Activated CD8-positive, alpha-beta memory T cell treated with anti-CD3 and anti-CD28 coated beads, Interleukin-2, amount 10 ng/mL, durations not matched to agents 7 days and 5 days (primary cell): Measurements from ENCODE around the gene APCDD1L. TPM values are rescaled to one million over a fixed set of nuclear protein-coding genes. Genes with fewer than 3 reads are reported as not detected.

Experiments used
- ATAC-seq: fragments of 150-1000 bp; cut with Tn5 transposase; one replicate; pipeline ENCODE4 v1.10.0; 2021; ENCODE audit warnings: moderate library complexity
- CTCF ChIA-PET: fragments of 350-600 bp; sonication (Branson Sonifier 250); formaldehyde crosslinking; loops from one replicate; lab custom pipeline; 2021; ENCODE audit warnings: antibody characterized with exemption; lab: Charles Lee
- DNase-seq: peaks from one replicate; pipeline ENCODE4 v3.0.0-alpha.2; 2020
- H3K27ac Mint-ChIP-seq: one replicate; pipeline ENCODE4 v1.8.0; 2021; ENCODE audit warnings: mild to moderate bottlenecking, mixed read lengths
- H3K27me3 Mint-ChIP-seq: one replicate; pipeline ENCODE4 v1.8.0; 2021; ENCODE audit warnings: mixed read lengths
- H3K36me3 Mint-ChIP-seq: one replicate; pipeline ENCODE4 v1.8.0; 2021; ENCODE audit warnings: mild to moderate bottlenecking, mixed read lengths
- H3K4me1 Mint-ChIP-seq: one replicate; pipeline ENCODE4 v1.8.0; 2021; ENCODE audit warnings: mixed read lengths
- H3K4me3 Mint-ChIP-seq: one replicate; pipeline ENCODE4 v1.8.0; 2021; ENCODE audit warnings: mild to moderate bottlenecking, moderate library complexity, mixed read lengths
- H3K9me3 Mint-ChIP-seq: one replicate; pipeline ENCODE4 v1.8.0; 2022; ENCODE audit warnings: low read depth, mixed read lengths
- total RNA-seq, 2 experiments: library from RNA; stranded (reverse); gene quantifications; one replicate each; pipeline ENCODE4 v1.2.3, GENCODE V29; 2021

Gene APCDD1L
- total RNA-seq, 2 experiments from 2014 or later, result not detected

DNA sequence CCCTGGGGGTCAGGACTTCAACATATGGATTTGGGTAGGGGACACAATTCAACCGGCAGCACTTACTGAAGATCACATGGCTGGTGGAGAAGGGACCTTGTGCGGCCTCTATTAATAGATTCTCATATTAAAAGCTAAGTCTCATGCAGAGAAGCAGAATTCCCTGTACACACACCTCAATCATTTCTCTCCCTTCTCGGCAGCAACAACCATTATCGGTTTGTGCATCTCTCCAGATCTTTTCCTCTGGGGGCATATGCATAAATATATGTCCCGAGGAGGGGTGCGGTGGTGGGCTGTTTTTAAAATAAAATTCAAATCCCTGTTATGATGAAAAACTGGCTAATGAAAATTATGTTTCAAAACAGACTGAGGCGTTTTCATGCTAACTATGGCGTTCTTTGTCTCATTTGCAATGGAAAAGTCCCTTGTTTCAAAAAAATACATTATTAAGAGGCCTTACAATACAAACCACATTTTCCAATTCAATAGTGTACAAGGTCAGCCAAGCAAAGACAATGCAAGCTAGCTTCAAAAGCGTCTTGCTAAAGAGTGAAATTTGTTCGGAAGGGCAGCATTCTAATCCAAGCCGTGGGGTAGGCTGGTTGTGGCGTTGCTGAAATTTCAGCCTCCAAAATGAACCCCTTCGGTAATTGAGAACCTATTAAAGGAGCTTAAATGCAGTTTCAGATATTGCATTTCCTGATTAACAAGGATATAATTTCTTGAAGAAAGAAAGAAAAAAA is 17.3 kb downstream of the APCDD1L start:
- Mint-ChIP-seq H3K4me1 (no peaks in the 10 kb centered on the region), H3K36me3 (no peaks in the 10 kb centered on the region), H3K9me3 (peaks cover under 1% of the 10 kb centered on the region), H3K4me3 (no peak overlapping the region), H3K27ac (no peak overlapping the region), H3K27me3 (no peaks in the 10 kb centered on the region)
- DNase-seq (no peak), ATAC-seq (no peak)
- CTCF ChIA-PET, result no interaction called here

DNA sequence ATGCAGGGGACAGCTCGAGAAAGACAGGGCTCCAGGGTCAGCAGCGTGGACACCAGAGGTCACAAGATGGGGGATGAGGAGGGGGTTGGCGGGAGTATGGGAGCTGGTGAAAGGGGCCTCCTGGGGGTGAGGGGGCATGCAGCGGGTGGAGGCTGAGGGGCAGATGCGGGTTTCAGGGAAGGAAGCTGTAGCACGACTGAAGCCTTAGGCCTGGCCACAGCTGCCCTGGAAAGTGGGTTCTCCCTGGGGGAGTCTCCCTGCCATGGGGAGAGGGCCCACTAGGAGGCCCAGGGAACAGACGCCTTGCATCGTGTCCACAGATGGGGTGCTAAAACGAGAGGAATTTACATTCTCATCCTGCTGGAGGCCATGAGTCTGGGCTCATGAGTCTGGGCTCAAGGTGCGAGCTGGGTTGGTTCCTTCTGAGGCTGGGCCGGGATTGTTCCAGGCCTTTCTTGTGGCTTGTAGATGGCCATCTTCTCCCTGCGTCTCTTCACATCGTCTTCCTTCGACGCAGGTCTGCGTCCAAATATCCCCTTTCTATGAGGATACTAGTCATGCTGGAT is 18.0 kb downstream of the APCDD1L start:
- Mint-ChIP-seq H3K9me3 (no peaks in the 10 kb centered on the region), H3K36me3 (no peaks in the 10 kb centered on the region), H3K4me3 (no peak overlapping the region), H3K27me3 (peaks cover under 1% of the 10 kb centered on the region), H3K27ac (no peak overlapping the region), H3K4me1 (no peaks in the 10 kb centered on the region)
- ATAC-seq, result no peak
- DNase-seq, result no peak
- CTCF ChIA-PET, result no interaction called here

DNA sequence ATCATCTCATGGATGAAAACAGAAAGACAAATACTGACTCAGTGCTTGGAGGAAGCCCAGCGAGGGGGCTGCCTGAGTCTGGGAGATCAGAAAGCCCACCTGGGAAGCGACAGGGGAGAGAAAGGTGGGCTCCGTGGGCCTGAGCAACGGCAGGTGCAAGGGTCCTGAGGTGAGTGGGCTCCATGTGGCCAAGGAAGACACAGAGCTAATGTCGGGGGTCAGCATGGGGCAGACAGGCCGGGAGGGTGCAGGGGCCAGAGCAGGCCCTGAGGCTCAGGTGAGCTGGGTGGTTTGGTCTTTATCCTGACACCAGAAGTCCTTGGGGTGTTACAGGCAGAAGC is 18.8 kb downstream of the APCDD1L start:
- DNase-seq, result no peak
- no peaks in the 10 kb centered on the region for H3K36me3 Mint-ChIP-seq
- CTCF ChIA-PET, result no interaction called here
- H3K4me1 Mint-ChIP-seq, result no peaks in the 10 kb centered on the region
- H3K27ac Mint-ChIP-seq, result no peak overlapping the region
- H3K4me3 Mint-ChIP-seq, result no peak overlapping the region
- H3K9me3 Mint-ChIP-seq, result no peaks in the 10 kb centered on the region
- no peak for ATAC-seq
- H3K27me3 Mint-ChIP-seq, result peaks cover 7% of the 10 kb centered on the region

DNA sequence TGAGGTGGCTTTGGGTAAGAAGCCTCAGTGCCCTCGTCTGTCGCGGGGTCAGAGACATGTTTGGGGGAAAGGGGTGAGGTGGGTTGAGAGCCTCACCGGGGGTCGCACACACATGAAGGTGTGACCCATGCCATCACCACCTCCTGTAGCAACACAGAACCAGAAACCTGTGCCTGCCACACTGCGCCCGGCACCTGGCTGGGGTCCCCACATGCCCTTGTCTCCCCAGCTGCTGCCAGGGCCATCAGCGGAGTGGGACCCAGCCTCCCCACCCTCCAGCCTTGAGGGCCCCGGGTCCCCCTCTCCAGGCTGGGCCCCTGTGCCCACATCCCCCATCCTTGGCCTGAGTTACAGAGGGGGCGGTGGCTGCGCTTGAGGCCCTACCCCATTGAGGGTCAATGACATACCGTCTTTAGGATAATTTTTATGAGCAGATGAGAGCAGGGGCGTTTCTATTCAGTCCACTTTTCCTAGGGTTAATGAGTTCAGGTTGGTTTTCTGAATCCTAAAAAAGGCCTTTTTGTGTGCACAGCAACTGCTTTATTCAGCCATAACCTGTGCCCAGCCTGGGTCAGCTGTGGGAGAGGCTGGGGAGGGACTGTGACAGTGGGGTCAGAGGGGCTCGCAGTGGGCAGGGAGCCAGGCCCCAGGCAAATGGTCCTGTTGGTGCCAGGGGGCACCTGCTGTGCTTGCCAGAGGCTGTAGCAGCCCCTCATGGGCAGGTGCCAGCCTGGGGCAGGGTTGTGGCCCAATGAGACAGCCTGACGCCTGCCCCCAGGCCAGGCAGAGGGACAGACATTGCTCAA is 19.4 kb downstream of the APCDD1L start:
- H3K4me1 Mint-ChIP-seq, result no peaks in the 10 kb centered on the region
- ATAC-seq (no peak), DNase-seq (no peak)
- CTCF ChIA-PET, result no interaction called here
- no peak overlapping the region for H3K27ac Mint-ChIP-seq
- no peaks in the 10 kb centered on the region for H3K36me3 Mint-ChIP-seq
- peaks cover 7% of the 10 kb centered on the region for H3K27me3 Mint-ChIP-seq
- no peaks in the 10 kb centered on the region for H3K9me3 Mint-ChIP-seq
- no peak overlapping the region for H3K4me3 Mint-ChIP-seq

DNA sequence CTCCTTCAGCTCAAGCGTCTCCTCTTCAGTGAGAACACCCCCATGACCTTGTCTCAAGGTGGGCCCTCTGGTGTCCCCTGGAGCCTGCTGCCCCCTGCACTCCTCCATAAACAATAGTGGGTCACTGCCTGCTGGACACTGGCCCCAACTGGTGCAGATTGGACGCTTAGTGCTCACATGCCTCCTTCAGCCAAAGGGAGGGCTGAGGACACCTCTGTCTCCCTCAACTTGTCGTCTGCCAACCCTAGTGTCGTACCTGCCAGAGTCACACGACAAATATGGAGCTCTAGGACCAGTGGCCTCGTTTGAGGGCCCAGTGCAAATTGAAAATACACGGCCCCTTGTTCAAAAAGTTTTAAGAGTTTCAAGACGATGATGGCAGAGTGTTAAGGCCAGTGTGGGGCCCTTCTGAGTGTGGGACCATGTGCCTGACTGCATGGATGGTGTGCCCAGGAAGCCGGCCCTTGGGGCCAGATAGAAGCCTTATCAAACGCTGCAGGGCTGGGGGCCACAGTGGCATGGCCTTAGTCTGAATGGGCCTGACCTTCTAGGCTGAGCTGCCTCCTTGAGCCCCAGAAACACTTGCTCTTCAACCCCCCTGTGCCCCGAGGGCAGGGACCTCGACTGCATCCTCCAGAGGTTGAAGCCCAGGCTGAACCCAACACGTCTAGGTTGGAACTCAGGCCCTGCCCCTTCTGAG is 20.1 kb downstream of the APCDD1L start:
- no peak overlapping the region for H3K27ac Mint-ChIP-seq
- H3K27me3 Mint-ChIP-seq, result peaks cover 13% of the 10 kb centered on the region

DNA sequence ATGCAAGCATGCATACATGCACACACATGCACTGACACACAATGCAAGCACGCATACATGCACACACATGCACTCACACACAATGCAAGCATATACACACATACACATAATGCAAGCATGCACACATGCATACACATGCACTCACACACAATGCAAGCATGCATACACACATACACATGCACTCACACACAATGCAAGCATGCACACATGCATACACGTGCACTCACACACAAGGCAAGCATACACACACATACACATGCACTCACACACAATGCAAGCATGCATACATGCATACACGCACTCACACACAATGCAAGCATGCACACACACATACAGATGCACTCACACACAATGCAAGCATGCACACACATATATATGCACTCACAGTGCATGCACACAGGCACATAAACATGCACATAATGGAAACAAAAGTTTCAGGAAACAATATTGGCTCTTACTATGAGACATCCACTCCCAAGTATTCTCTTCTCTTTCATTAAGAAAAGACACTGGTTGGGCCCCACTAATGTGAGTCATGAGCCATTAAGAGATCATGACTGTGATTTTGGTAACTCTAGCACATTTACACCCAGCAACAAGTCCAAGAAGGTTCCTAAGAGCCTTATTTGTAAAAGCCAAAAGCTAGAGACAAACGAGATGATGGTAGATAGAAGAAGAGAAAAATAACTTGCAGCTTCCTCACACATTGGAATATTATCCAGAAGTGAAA is 22.2 kb downstream of the APCDD1L start:
- H3K9me3 Mint-ChIP-seq, result peaks cover 8% of the 10 kb centered on the region
- CTCF ChIA-PET, result interaction anchor here (1.3 kb wide), 1 partner anchor 10 kb away, joined by 3 read pairs; no protein-coding TSS in a partner anchor
- DNase-seq (no peak), ATAC-seq (no peak)
- peaks cover 19% of the 10 kb centered on the region for H3K27me3 Mint-ChIP-seq
- H3K4me1 Mint-ChIP-seq, result no peaks in the 10 kb centered on the region
- H3K27ac Mint-ChIP-seq, result no peak overlapping the region
- H3K4me3 Mint-ChIP-seq, result no peak overlapping the region
- H3K36me3 Mint-ChIP-seq, result peaks cover 5% of the 10 kb centered on the region

More for the DNA sequence above, 20.1 kb downstream of the APCDD1L start:
- Mint-ChIP-seq H3K9me3 (peaks cover 2% of the 10 kb centered on the region), H3K4me1 (no peaks in the 10 kb centered on the region), H3K4me3 (no peak overlapping the region), H3K36me3 (no peaks in the 10 kb centered on the region)
- no peak for DNase-seq
- CTCF ChIA-PET, result no interaction called here
- no peak for ATAC-seq

DNA sequence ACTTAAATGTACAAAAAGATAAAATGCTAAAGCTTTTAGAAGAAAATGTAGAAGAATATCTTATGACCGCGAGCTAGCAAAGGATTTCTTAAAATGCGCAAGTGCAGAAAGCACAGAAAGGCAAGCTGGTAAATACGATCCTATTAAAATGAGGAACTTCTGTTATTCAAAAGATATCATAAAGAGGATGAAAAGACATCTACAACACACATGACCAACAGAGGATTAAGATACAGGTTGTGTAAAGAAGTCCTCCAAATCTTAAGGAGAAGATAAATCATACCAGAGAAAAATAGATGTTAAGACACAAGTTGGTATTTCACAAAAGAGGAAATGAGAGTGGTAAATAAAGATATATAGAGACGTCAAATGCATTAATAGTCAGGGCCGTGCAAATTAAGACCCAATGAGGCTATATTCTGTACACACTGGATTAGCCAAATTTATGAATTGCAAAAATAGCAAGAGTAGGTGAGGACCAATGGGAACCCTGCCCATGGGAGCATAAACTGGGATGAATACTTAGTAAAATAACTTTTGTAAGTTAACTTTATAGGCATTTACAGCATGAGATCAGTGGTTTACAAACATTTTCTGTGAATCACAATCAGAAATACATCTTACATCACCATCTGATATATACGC is 23.0 kb downstream of the APCDD1L start:
- Mint-ChIP-seq H3K27me3 (peaks cover 19% of the 10 kb centered on the region), H3K9me3 (peaks cover 8% of the 10 kb centered on the region), H3K27ac (no peak overlapping the region), H3K36me3 (peaks cover 5% of the 10 kb centered on the region), H3K4me1 (no peaks in the 10 kb centered on the region), H3K4me3 (no peak overlapping the region)
- no peak for DNase-seq
- CTCF ChIA-PET, result no interaction called here
- ATAC-seq, result no peak

DNA sequence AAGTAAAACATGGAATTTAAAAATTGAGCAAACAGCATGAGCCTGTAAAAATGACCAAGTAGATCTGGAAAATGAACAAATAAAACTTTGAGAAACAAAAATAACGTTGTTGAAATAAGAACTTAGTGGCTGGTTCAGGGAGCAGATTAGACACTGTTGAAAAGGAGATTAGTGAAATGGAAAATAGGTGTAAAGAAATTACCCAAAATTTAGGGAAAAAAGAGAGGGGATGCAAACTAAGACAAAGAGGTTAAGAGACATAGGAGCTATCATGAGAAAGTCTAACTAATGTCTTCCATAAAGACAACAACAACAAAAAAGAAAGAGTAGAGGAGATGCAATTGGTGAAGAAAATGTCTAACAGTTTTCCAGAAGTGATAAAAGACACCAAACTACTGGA is 29.0 kb downstream of the APCDD1L start:
- no peak overlapping the region for H3K27ac Mint-ChIP-seq
- DNase-seq, result no peak
- peaks cover 13% of the 10 kb centered on the region for H3K36me3 Mint-ChIP-seq
- no peak overlapping the region for H3K4me3 Mint-ChIP-seq
- H3K27me3 Mint-ChIP-seq, result peaks cover 20% of the 10 kb centered on the region
- ATAC-seq, result no peak
- H3K4me1 Mint-ChIP-seq, result no peaks in the 10 kb centered on the region
- CTCF ChIA-PET, result no interaction called here
- peaks cover 24% of the 10 kb centered on the region for H3K9me3 Mint-ChIP-seq

DNA sequence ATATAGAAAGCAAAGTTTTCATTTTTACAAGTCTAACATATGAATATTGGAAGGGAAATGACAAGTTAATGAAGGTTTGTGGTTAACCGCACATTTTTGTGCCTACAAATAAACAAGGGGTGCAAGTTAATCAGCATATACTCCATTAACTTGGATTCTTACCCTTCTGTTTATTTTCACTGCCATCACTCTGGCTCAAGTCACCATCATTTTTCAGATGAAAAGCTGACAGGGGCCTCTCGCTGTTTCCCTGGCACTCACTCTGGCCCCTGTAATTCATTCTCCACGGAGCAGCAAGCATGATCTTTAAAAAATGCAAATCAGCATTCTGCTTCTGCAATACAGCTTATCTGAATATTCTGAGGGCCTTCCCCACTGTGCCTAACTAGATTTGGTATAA is 29.8 kb downstream of the APCDD1L start:
- Mint-ChIP-seq H3K27ac (no peak overlapping the region), H3K9me3 (peaks cover 24% of the 10 kb centered on the region), H3K36me3 (peaks cover 13% of the 10 kb centered on the region), H3K27me3 (peaks cover 17% of the 10 kb centered on the region), H3K4me1 (no peaks in the 10 kb centered on the region), H3K4me3 (no peak overlapping the region)
- ATAC-seq (no peak), DNase-seq (no peak)
- CTCF ChIA-PET, result no interaction called here

DNA sequence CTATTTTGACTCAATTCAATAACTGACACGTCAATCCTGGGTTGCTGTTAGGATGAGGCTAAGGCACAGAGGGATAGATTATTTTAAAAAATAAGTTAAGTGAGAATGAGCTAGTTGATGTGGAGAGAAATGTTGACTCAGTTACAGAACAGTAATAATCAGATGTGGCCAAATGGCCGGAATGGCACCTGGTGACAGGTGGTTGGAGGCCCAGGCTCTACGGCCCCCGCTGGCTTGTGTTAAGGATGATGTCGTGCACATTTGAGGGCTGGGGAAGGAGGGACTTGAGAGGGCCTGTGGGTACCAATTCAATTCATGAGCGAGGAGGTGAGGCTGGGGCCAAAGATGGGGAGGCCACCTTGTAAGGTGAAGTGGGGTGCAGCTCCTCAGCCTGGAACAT is 31.7 kb downstream of the APCDD1L start:
- Mint-ChIP-seq H3K9me3 (peaks cover 18% of the 10 kb centered on the region), H3K27me3 (peaks cover 9% of the 10 kb centered on the region), H3K36me3 (peaks cover 8% of the 10 kb centered on the region), H3K4me3 (no peak overlapping the region), H3K27ac (no peak overlapping the region), H3K4me1 (no peaks in the 10 kb centered on the region)
- DNase-seq (no peak), ATAC-seq (no peak)
- CTCF ChIA-PET, result no interaction called here

DNA sequence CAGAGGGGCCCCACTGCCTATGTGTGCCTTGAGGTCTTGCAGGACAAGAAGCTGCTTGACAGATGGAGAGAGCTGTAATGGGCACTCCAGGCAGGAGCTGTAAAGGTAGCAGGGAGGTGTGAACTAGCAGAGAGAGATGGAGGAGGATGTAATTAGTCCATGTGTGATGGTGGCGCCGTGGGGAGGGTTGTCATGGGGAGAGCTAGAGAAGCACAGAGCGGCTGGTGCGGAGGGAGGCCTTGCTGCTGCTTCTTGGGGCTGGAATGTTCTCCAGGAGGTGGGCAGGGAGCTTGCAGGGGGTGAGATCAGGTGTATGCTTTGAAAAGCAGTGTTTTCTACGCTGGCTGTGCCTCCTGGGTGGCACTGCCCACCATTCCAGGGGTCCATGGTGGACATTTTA is 32.1 kb downstream of the APCDD1L start:
- Mint-ChIP-seq H3K27me3 (peaks cover 8% of the 10 kb centered on the region), H3K27ac (no peak overlapping the region), H3K36me3 (peaks cover 8% of the 10 kb centered on the region), H3K4me3 (no peak overlapping the region), H3K4me1 (no peaks in the 10 kb centered on the region), H3K9me3 (peaks cover 18% of the 10 kb centered on the region)
- CTCF ChIA-PET, result no interaction called here
- DNase-seq (no peak), ATAC-seq (no peak)

DNA sequence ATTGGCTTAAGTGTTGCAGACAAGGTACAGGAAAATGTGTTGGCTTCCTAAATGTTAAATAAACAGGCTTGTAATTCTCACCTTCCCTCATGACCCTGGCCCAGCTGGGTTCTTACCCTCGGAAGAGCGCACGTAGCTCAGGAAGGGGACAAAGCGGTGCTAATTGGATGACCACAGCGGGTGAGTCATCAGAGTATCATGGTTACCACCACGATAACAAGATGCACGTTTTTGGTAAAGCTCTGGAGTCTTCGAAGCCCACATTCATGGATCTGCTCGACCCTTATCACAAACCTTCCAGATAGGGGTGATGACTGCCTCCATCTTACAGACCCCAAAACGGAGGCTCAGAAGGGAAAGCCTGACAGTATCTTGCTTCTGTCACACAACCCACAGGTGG is 32.8 kb downstream of the APCDD1L start:
- no peak for DNase-seq
- Mint-ChIP-seq H3K4me3 (no peak overlapping the region), H3K27ac (no peak overlapping the region), H3K4me1 (no peaks in the 10 kb centered on the region), H3K9me3 (peaks cover 18% of the 10 kb centered on the region), H3K27me3 (peaks cover 8% of the 10 kb centered on the region), H3K36me3 (peaks cover 8% of the 10 kb centered on the region)
- no peak for ATAC-seq
- CTCF ChIA-PET, result interaction anchor here (1.4 to 2.1 kb wide), 2 partner anchors 8 to 168 kb away, joined by 5 to 8 read pairs; partner anchors contain the start of gene STX16
